IPS DF 4.7 (cell line): ENCODE measurements around the gene PCED1B.

ENCODE experiments used
- DNase-seq: peaks from one replicate; pipeline ENCODE4 v3.0.0-alpha.2; 2013; ENCODE audit warnings: low spot score; ENCODE audit errors: extremely low read depth

The PCED1B gene

GRCh38 chr12:47067771-47068431, 11.5 kb upstream of the PCED1B start:
- DNase-seq: no peak

GRCh38 chr12:47068539-47068938, 10.9 kb upstream of the PCED1B start:
- DNase-seq: no peak

- no peak for DNase-seq
Measured at GRCh38 chr12:47070310-47070709, 9.1 kb upstream of the PCED1B start.

- no peak for DNase-seq
Measured at GRCh38 chr12:47071241-47071852, 8.1 kb upstream of the PCED1B start.

- no peak for DNase-seq
Measured at GRCh38 chr12:47073951-47074350, 5.5 kb upstream of the PCED1B start.

GRCh38 chr12:47074757-47075156, 4.7 kb upstream of the PCED1B start:
- DNase-seq: no peak

GRCh38 chr12:47075192-47076084, 4.0 kb upstream of the PCED1B start:
- DNase-seq: no peak

GRCh38 chr12:47077206-47078085, 2.0 kb upstream of the PCED1B start:
- no peak for DNase-seq

- no peak for DNase-seq
Measured at GRCh38 chr12:47078086-47078395, 1.4 kb upstream of the PCED1B start.

- DNase-seq: no peak
Measured at GRCh38 chr12:47078733-47079467, 521 bp upstream of the PCED1B start.

GRCh38 chr12:47079981-47080724, 732 bp downstream of the PCED1B start:
- DNase-seq: no peak

GRCh38 chr12:47080725-47081502, 1.5 kb downstream of the PCED1B start:
- DNase-seq: no peak

- no peak for DNase-seq
Measured at GRCh38 chr12:47082283-47082682, 2.9 kb downstream of the PCED1B start.

GRCh38 chr12:47082796-47083621, 3.6 kb downstream of the PCED1B start:
- no peak for DNase-seq

GRCh38 chr12:47084172-47084571, 4.8 kb downstream of the PCED1B start:
- no peak for DNase-seq

- DNase-seq: no peak
Measured at GRCh38 chr12:47085815-47086252, 6.4 kb downstream of the PCED1B start.

GRCh38 chr12:47087088-47087688, 7.8 kb downstream of the PCED1B start:
- DNase-seq: no peak
